Stimulated activated CD4-positive, alpha-beta T cell treated with anti-CD3 and anti-CD28 coated beads, Interleukin-1b, Interleukin-23, amount 100 ng/mL, for 1 hour (primary cell): ENCODE results near the gene NEDD8.

Source experiments
- DNase-seq, 2 donors: peaks; one replicate each; pipeline ENCODE4 v3.0.0-alpha.2; 2020; ENCODE audit warnings: low read depth in 2 of 2

NEDD8 gene

GRCh38 chr14:24263848-24264247, 31.7 kb upstream of the NEDD8 start:
- DNase-seq: no peak

GRCh38 chr14:24262821-24263733, 30.9 kb upstream of the NEDD8 start, which contains the start of gene TGM1:
TSS of gene TGM1 (minus strand) at chr14:24263177. CDS start at chr14:24262352, 825 bp downstream.
- DNase-seq: no peak

GRCh38 chr14:24261969-24262327, 29.8 kb upstream of the NEDD8 start:
- DNase-seq: no peak

GRCh38 chr14:24261256-24261968, 29.2 kb upstream of the NEDD8 start:
- no peak for DNase-seq

GRCh38 chr14:24260780-24261157, 28.6 kb upstream of the NEDD8 start:
- no peak for DNase-seq

GRCh38 chr14:24260026-24260779, 28.0 kb upstream of the NEDD8 start:
- no peak for DNase-seq

GRCh38 chr14:24259282-24260025, 27.3 kb upstream of the NEDD8 start:
- DNase-seq: no peak

- DNase-seq: no peak
Measured at GRCh38 chr14:24258548-24259265, 26.5 kb upstream of the NEDD8 start.

GRCh38 chr14:24258119-24258518, 26.0 kb upstream of the NEDD8 start:
- DNase-seq: no peak

- DNase-seq: no peak
Measured at GRCh38 chr14:24256960-24257359, 24.8 kb upstream of the NEDD8 start.

- DNase-seq: no peak
Measured at GRCh38 chr14:24255931-24256711, 24.0 kb upstream of the NEDD8 start.

GRCh38 chr14:24255438-24255837, 23.3 kb upstream of the NEDD8 start:
- DNase-seq: no peak

GRCh38 chr14:24254630-24255392, 22.6 kb upstream of the NEDD8 start:
- DNase-seq: no peak

GRCh38 chr14:24253936-24254335, 21.8 kb upstream of the NEDD8 start:
- no peak for DNase-seq

- no peak for DNase-seq
Measured at GRCh38 chr14:24252289-24253124, 20.3 kb upstream of the NEDD8 start.

- no peak for DNase-seq
Measured at GRCh38 chr14:24251880-24252288, 19.7 kb upstream of the NEDD8 start.

- no peak for DNase-seq
Measured at GRCh38 chr14:24250354-24250753, 18.2 kb upstream of the NEDD8 start.

- DNase-seq: no peak
Measured at GRCh38 chr14:24249230-24250021, 17.3 kb upstream of the NEDD8 start.
